ENCODE results near the gene BRD4.

BRD4 gene

GRCh38 chr19:15280915-15281683 lies 51.2 kb downstream of the BRD4 start:
- TF ChIP-seq, protein P1, sequence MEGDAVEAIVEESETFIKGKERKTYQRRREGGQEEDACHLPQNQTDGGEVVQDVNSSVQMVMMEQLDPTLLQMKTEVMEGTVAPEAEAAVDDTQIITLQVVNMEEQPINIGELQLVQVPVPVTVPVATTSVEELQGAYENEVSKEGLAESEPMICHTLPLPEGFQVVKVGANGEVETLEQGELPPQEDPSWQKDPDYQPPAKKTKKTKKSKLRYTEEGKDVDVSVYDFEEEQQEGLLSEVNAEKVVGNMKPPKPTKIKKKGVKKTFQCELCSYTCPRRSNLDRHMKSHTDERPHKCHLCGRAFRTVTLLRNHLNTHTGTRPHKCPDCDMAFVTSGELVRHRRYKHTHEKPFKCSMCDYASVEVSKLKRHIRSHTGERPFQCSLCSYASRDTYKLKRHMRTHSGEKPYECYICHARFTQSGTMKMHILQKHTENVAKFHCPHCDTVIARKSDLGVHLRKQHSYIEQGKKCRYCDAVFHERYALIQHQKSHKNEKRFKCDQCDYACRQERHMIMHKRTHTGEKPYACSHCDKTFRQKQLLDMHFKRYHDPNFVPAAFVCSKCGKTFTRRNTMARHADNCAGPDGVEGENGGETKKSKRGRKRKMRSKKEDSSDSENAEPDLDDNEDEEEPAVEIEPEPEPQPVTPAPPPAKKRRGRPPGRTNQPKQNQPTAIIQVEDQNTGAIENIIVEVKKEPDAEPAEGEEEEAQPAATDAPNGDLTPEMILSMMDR (conservative IDR thresholded peaks at IDR 0.05; ENCODE audit: low read depth, low read length), result peak; percentile 43
- H3K4me3 ChIP-seq (ENCODE audit: low read length), result peak overlapping the region; percentile 11
- DNase-seq (ENCODE audit: low read depth), result peak; percentile 94

- TF ChIP-seq, protein P1 (conservative IDR thresholded peaks at IDR 0.05; ENCODE audit: low read depth, low read length), result no peak
- no peak for DNase-seq (ENCODE audit: low read depth)
- H3K4me3 ChIP-seq (ENCODE audit: low read length), result no peak overlapping the region
Observed at GRCh38 chr19:15280048-15280725, 52.2 kb downstream of the BRD4 start.

GRCh38 chr19:15279326-15279904 lies 52.9 kb downstream of the BRD4 start:
- H3K4me3 ChIP-seq (ENCODE audit: low read length), result no peak overlapping the region
- TF ChIP-seq, protein P1 (conservative IDR thresholded peaks at IDR 0.05; ENCODE audit: low read depth, low read length), result no peak
- no peak for DNase-seq (ENCODE audit: low read depth)

- no peak for DNase-seq (ENCODE audit: low read depth)
- no peak overlapping the region for H3K4me3 ChIP-seq (ENCODE audit: low read length)
- TF ChIP-seq, protein P1 (conservative IDR thresholded peaks at IDR 0.05; ENCODE audit: low read depth, low read length), result no peak
Observed at GRCh38 chr19:15276620-15277215, 55.6 kb downstream of the BRD4 start.

- TF ChIP-seq, protein P1 (conservative IDR thresholded peaks at IDR 0.05; ENCODE audit: low read depth, low read length), result no peak
- no peak for DNase-seq (ENCODE audit: low read depth)
- no peak overlapping the region for H3K4me3 ChIP-seq (ENCODE audit: low read length)
Observed at GRCh38 chr19:15274477-15274876, 57.9 kb downstream of the BRD4 start.

- no peak overlapping the region for H3K4me3 ChIP-seq (ENCODE audit: low read length)
- DNase-seq (ENCODE audit: low read depth), result no peak
Observed at GRCh38 chr19:15269806-15270205, 62.5 kb downstream of the BRD4 start.

More at GRCh38 chr19:15269806-15270205, 62.5 kb downstream of the BRD4 start:
- TF ChIP-seq, protein P1 (conservative IDR thresholded peaks at IDR 0.05; ENCODE audit: low read depth, low read length), result no peak

Data from retinal pigment epithelial cell (primary cell).